DND-41 (cell line): ENCODE data around the gene EML3.

Experiments used
- ATAC-seq: fragments of 200-7000 bp; cut with Tn5 transposase; 3 replicates; pipeline ENCODE4 v1.9.1; 2021; ENCODE audit warnings: low read depth; ENCODE audit not compliant: insufficient read depth
- DNase-seq: peaks from one replicate; pipeline ENCODE4 v3.0.0-alpha.2; 2020
- H2AFZ ChIP-seq: 2 replicates; pipeline ENCODE4 v1.6.0; 2012; ENCODE audit warnings: low read depth, low read length
- H3K27ac ChIP-seq: 2 replicates; pipeline ENCODE4 v1.5.1; 2012; ENCODE audit warnings: low read length, inconsistent platforms
- H3K27me3 ChIP-seq: fragments of 200-600 bp; sonication (generic); 2 replicates; pipeline ENCODE4 v1.6.0; 2012; ENCODE audit warnings: low read length, mild to moderate bottlenecking, inconsistent platforms; ENCODE audit not compliant: insufficient read depth, poor library complexity
- H3K36me3 ChIP-seq: 2 replicates; pipeline ENCODE4 v1.5.1; 2012; ENCODE audit warnings: low read length, inconsistent platforms; ENCODE audit not compliant: insufficient read depth
- H3K4me1 ChIP-seq: 2 replicates; pipeline ENCODE4 v1.5.1; 2012; ENCODE audit warnings: mild to moderate bottlenecking, low read length; ENCODE audit not compliant: insufficient read depth
- H3K4me2 ChIP-seq: 2 replicates; pipeline ENCODE4 v1.6.0; 2012; ENCODE audit warnings: mild to moderate bottlenecking, moderate library complexity, low read length, inconsistent platforms; ENCODE audit not compliant: insufficient read depth
- H3K4me3 ChIP-seq, 2 experiments: fragments of 200-600 bp in 1 of 2; shearing (Covaris generic) in 1 of 2; 2 replicates each; pipeline ENCODE4 v1.5.1; 2012 to 2016; ENCODE audit warnings: inconsistent platforms in 2 of 2, low read length in 2 of 2, mild to moderate bottlenecking in 2 of 2, low read depth in 1 of 2, moderate library complexity in 1 of 2
- H3K79me2 ChIP-seq: 2 replicates; pipeline ENCODE4 v1.6.0; 2012; ENCODE audit warnings: low read length, inconsistent platforms; ENCODE audit not compliant: insufficient read depth
- H3K9ac ChIP-seq: 2 replicates; pipeline ENCODE4 v1.6.0; 2012; ENCODE audit warnings: low read depth, mild to moderate bottlenecking, inconsistent platforms, low read length, moderate library complexity
- H3K9me3 ChIP-seq: 2 replicates; pipeline ENCODE4 v1.5.1; 2012; ENCODE audit warnings: low read length, moderate library complexity, mild to moderate bottlenecking, inconsistent platforms; ENCODE audit not compliant: insufficient read depth, severe bottlenecking
- H4K20me1 ChIP-seq: 2 replicates; pipeline ENCODE4 v1.6.0; 2012; ENCODE audit warnings: low read length; ENCODE audit not compliant: insufficient read depth
- CTCF ChIP-seq: IDR thresholded peaks from 2 replicates; pipeline ENCODE4 v1.5.1; 2012; ENCODE audit warnings: borderline replicate concordance, low read length, moderate library complexity, mild to moderate bottlenecking; ENCODE audit not compliant: poor library complexity, severe bottlenecking; ENCODE audit errors: extremely low read depth
- EZH2 ChIP-seq: IDR thresholded peaks from 3 replicates; pipeline ENCODE4 v1.6.1; 2012; ENCODE audit warnings: borderline replicate concordance, low read depth, mild to moderate bottlenecking, moderate library complexity, low read length, inconsistent platforms; ENCODE audit not compliant: severe bottlenecking

Gene EML3

GRCh38 chr11:62610814-62611704 is 1.5 kb downstream of the EML3 start:
- peak overlapping the region; percentile 86 for H3K27ac ChIP-seq
- peak overlapping the region; percentile 98 for H3K4me2 ChIP-seq
- peak overlapping the region; percentile 82 to 99 for H3K4me3 ChIP-seq
- peaks cover 21% of the 10 kb centered on the region for H3K4me1 ChIP-seq
- no peaks in the 10 kb centered on the region for H4K20me1 ChIP-seq
- peak overlapping the region; percentile 80 for H3K9ac ChIP-seq
- H2AFZ ChIP-seq: peak overlapping the region; percentile 96
- TF ChIP-seq CTCF (no peak), EZH2 (no peak)
- no peaks in the 10 kb centered on the region for H3K27me3 ChIP-seq
- peaks cover 12% of the 10 kb centered on the region for H3K79me2 ChIP-seq
- peaks cover 34% of the 10 kb centered on the region for H3K36me3 ChIP-seq
- ATAC-seq (no peak), DNase-seq (no peak)
- H3K9me3 ChIP-seq: no peaks in the 10 kb centered on the region

- H3K9ac ChIP-seq: no peak overlapping the region
- no peaks in the 10 kb centered on the region for H3K9me3 ChIP-seq
- no peak for ATAC-seq
- no peak overlapping the region for H3K27ac ChIP-seq
- H3K27me3 ChIP-seq: no peaks in the 10 kb centered on the region
- peaks cover 21% of the 10 kb centered on the region for H3K4me1 ChIP-seq
- H4K20me1 ChIP-seq: no peaks in the 10 kb centered on the region
- peaks cover 36% of the 10 kb centered on the region for H3K36me3 ChIP-seq
- H3K79me2 ChIP-seq: peaks cover 12% of the 10 kb centered on the region
- TF ChIP-seq EZH2 (no peak), CTCF (no peak)
- H3K4me3 ChIP-seq: no peak overlapping the region
- no peak for DNase-seq
- H3K4me2 ChIP-seq: no peak overlapping the region
- no peak overlapping the region for H2AFZ ChIP-seq
These were observed 2.2 kb downstream of the EML3 start for GRCh38 chr11:62610403-62610802.

- Histone ChIP-seq H3K4me3 (no peak overlapping the region), H3K4me2 (no peak overlapping the region), H2AFZ (no peak overlapping the region), H3K4me1 (peaks cover 21% of the 10 kb centered on the region), H3K27me3 (no peaks in the 10 kb centered on the region), H3K9ac (no peak overlapping the region), H3K79me2 (peaks cover 12% of the 10 kb centered on the region), H3K36me3 (peaks cover 38% of the 10 kb centered on the region), H4K20me1 (no peaks in the 10 kb centered on the region), H3K9me3 (no peaks in the 10 kb centered on the region), H3K27ac (no peak overlapping the region)
- no peak for ATAC-seq
- DNase-seq: no peak
- TF ChIP-seq CTCF (no peak), EZH2 (no peak)
These were observed 3.8 kb downstream of the EML3 start for GRCh38 chr11:62608776-62609175.
